ENCODE data around the gene GIMAP5.

DNA sequence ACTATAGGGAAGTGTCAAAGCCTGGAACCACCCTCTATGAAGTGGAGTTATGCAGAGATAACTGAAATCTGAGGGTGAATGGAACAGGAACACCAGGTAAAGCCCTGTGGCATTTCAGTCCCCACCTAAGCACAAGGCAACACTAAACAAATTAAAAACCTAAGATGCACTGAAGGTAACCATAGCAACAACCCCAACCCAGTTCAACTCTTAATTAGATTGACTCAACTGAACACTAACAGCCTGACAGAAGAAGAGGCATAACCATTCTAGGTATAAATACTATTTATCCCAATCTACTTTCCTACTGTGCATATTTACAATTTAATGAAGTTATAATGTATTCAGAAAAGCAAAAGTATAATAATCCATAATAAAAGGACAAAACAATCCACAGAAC, 9.2 kb upstream of the GIMAP5 start:
- TF ChIP-seq SUZ12 (IDR thresholded peaks at IDR 0.05; ENCODE audit: extremely low read depth, insufficient read depth, insufficient read length) (no peak), YY1 (IDR thresholded peaks at IDR 0.05; ENCODE audit: insufficient read depth, insufficient read length) (no peak), ZNF274 (IDR thresholded peaks at IDR 0.05; ENCODE audit: low read depth, low read length) (no peak)

All from NT2/D1 (cell line).